22Rv1 (cell line): ENCODE results near the gene PITX3.
"Not testable (repeated sequence)": the region's sequence is repeated elsewhere in the genome, so short reads cannot be mapped to it uniquely, and the experiment has no call there.

Experiments used
- H3K27ac ChIP-seq: fragments of 450-650 bp; 2 replicates; pipeline ENCODE4 v1.5.1; 2017
- ZFX ChIP-seq: fragments of 450-650 bp; IDR thresholded peaks from 2 replicates; pipeline ENCODE4 v1.6.1; 2017; ENCODE audit warnings: antibody characterized with exemption, borderline replicate concordance
- TF ChIP-seq, protein P1 (sequence below): fragments of 450-650 bp; IDR thresholded peaks from 2 replicates; pipeline ENCODE4 v1.5.1; 2017; ENCODE audit warnings: mild to moderate bottlenecking

The PITX3 gene

DNA sequence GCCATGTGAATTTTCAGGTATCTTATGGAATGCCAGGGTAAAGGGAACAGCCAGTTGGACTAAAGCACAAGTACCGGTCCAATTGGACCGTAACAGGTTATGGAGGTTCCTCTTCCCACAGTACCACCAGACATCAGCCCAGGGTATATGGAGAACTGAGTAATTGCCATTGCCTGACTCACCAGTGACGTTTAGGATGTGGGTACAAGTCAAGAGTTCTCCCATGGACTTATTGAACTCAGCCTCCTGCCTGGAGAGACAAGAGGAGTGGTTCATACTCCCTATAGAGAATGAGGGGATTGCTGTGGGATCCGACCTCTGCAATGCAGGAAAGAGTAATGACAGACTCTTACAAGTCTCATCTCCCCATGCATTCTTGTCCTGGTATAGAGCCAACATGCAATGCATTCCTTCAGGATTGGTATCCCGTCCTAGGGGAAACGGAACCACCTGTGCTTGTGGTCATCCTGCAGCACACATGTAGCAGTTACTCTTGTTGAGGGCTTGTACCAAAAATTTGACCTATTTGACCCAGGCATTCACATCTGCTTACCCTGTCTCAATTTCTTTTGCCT, 45.9 kb downstream of the PITX3 start:
- H3K27ac ChIP-seq: no peak overlapping the region
- TF ChIP-seq, protein P1, sequence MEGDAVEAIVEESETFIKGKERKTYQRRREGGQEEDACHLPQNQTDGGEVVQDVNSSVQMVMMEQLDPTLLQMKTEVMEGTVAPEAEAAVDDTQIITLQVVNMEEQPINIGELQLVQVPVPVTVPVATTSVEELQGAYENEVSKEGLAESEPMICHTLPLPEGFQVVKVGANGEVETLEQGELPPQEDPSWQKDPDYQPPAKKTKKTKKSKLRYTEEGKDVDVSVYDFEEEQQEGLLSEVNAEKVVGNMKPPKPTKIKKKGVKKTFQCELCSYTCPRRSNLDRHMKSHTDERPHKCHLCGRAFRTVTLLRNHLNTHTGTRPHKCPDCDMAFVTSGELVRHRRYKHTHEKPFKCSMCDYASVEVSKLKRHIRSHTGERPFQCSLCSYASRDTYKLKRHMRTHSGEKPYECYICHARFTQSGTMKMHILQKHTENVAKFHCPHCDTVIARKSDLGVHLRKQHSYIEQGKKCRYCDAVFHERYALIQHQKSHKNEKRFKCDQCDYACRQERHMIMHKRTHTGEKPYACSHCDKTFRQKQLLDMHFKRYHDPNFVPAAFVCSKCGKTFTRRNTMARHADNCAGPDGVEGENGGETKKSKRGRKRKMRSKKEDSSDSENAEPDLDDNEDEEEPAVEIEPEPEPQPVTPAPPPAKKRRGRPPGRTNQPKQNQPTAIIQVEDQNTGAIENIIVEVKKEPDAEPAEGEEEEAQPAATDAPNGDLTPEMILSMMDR: no peak
- no peak for TF ChIP-seq ZFX

DNA sequence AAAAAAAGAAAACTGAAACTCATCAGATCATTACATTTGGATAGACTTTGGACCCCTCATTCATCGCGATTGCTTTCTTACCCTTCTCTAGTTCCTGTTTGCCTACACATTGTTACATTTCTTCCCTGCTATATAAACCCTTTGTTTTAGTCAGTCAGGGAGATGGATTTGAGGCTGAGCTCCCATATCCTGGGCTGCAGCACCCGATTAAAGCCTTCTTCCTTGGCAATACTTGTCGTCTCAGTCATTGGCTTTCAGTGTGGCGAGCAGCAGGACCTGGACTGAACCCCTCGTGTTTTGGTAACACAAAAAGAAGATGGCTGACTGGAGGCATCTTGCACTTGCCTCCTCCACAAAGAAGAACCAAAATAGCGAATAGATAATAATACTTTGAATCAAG, 49.4 kb downstream of the PITX3 start:
- H3K27ac ChIP-seq: no peak overlapping the region
- no peak for TF ChIP-seq ZFX
- TF ChIP-seq, protein P1: no peak

DNA sequence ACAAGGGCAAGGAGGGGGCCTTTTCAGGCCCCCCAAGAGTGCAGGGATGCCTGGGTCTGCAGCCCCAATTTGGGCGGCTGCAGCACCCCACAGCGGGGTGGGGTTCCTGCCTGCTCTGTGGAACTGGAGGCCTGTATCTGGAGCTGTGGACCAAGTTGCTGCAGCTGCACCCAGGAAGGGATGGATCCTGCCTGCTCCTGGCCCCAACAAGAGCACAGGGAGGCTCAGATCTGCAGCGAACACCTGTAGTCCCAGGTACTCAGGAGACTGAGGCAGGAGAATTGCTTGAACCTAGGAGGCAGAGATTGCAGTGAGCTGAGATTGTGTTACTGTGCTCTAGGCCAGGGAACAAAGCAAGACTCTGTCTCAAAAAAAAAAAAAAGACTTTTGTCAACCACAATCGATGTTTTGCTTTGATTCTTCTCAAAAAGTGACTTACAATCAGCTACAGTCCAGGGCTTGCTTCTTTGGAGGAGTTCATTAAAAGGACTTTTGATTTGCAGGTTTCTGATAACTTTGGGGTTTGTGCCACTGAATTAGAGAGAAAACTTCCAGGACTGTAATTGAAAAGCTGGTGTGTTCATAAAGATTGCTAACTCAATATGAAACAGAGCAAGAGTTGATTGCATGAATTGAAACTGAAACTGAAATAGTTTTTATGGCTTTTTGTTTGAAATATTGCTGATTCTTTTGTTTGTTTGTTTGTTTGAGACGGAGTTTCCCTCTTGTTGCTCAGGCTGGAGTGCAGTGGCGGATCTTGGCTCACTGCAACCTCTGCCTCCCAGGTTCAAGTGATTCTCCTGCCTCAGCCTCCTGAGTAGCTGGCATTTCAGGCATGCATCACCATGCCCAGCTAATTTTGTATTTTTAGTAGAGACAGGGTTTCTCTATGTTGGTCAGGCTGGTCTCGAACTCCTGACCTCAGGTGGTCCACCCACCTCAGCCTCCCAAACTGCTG, 52.1 kb downstream of the PITX3 start:
- not testable (repeated sequence) for H3K27ac ChIP-seq

GRCh38 chr10:102188298-102188940, 52.9 kb downstream of the PITX3 start:
- TF ChIP-seq, protein P1: no peak
- no peak for TF ChIP-seq ZFX

GRCh38 chr10:102185811-102186527, 55.3 kb downstream of the PITX3 start:
- no peak overlapping the region for H3K27ac ChIP-seq
- TF ChIP-seq, protein P1: no peak
- TF ChIP-seq ZFX: no peak

More at GRCh38 chr10:102188298-102188940, 52.9 kb downstream of the PITX3 start:
- H3K27ac ChIP-seq: no peak overlapping the region

DNA sequence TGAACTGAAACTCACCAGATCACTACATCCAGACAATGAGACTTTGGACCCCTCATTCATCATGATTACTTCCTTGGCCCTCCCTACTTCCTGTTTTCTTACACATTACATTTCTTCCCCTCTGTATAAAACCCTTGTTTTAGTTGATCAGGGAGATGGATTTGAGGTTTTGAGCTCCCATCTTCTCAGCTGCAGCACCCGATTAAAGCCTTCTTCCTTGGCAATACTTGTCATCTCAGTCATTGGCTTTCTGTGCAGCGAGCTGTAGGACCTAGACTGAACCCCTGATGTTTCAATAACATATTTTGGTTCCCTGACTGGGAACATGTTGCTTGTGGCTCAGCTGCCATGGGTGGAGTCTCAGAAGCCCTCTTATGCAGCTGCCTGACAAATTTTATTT, 56.0 kb downstream of the PITX3 start:
- TF ChIP-seq, protein P1: no peak
- TF ChIP-seq ZFX: no peak
- no peak overlapping the region for H3K27ac ChIP-seq

DNA sequence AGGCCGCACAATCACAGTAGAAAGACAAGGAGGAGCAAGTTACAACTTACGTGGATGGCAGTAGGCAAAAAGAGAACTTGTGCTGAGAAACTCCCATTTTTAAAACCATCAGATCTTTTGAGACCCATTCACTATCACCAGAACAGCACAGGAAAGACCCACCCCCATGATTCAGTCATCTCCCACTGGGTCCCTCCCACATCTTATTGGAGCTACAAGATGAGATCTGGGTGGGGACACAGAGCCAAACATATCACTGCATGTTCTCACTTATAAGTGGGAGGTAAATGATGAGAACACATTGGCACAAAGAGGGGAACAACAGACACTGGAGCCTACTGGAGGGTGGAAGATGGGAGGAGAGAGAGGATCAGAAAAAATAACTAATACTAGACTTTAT, 56.7 kb downstream of the PITX3 start:
- TF ChIP-seq, protein P1: no peak
- no peak for TF ChIP-seq ZFX
- H3K27ac ChIP-seq: no peak overlapping the region
